ENCODE data around the gene RASSF8. TPM values are rescaled to one million over a fixed set of nuclear protein-coding genes. Genes with fewer than 3 reads are reported as not detected.

Gene RASSF8
- total RNA-seq, 3 donors from 2014 or later, result 42.6 to 52.1 (median 47.5) TPM

DNA sequence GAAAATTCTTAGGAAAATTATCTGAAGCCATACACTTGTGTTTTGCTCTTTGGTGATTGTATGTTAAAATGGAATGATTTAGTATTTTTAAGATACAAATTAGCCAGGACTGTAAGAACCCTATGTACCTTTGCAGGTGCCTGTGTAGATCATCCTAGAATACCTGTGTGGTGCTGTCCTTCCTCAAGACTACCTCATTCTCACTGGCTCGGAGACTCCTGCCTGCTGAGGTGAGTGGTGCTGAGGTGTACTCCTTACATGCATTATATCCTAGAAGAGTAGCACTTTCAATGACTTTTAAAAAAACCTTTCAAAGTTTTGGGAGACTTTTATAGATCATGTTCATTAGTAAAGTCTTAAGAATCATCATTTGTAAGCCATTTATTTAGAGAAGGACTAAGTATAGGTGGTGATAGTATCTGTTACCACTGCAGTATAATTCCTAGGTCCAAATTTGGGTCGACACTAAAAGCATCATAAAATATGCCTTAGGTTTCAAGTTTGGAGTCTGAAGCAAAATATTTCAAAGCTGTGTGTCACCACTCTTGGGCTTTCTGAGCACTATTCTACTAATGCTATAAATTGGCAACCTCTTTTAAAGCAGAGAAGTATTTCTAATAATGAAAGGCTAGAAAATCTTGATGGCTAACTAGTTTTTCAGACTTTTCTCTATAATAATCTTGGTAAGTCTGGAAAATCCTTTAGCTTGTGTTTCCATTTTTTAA lies 36.6 kb downstream of the RASSF8 start:
- no peak overlapping the region for H3K27ac ChIP-seq
- intact Hi-C loops (cut with DNase I; ENCODE audit: low total_unique reads), result loop anchor here (2.0 kb wide), 1 partner anchor 28 kb away; no protein-coding TSS in a partner anchor

DNA sequence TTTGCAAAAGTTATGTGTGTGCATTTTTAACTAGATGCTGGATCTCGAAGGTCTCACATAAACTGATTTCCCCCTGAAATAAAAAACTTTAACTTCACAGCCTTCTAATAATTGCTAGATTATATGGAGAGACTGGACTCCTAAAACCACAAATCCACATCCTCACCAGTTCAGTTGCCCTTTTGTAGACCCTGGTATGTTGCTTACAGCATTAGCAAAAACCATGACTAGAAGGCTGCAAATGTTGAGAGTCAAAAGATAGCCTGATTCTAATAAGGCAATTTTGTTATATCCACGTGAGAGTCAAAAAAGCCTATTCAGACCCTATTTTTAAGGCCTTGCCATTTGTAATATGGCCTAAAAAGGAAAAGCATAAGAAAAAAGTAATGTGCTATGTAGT lies 37.4 kb downstream of the RASSF8 start:
- TF ChIP-seq POLR2AphosphoS5 (IDR thresholded peaks at IDR 0.05) (no peak), POLR2A (IDR thresholded peaks at IDR 0.05) (no peak)
- TF ChIP-seq, protein P1, sequence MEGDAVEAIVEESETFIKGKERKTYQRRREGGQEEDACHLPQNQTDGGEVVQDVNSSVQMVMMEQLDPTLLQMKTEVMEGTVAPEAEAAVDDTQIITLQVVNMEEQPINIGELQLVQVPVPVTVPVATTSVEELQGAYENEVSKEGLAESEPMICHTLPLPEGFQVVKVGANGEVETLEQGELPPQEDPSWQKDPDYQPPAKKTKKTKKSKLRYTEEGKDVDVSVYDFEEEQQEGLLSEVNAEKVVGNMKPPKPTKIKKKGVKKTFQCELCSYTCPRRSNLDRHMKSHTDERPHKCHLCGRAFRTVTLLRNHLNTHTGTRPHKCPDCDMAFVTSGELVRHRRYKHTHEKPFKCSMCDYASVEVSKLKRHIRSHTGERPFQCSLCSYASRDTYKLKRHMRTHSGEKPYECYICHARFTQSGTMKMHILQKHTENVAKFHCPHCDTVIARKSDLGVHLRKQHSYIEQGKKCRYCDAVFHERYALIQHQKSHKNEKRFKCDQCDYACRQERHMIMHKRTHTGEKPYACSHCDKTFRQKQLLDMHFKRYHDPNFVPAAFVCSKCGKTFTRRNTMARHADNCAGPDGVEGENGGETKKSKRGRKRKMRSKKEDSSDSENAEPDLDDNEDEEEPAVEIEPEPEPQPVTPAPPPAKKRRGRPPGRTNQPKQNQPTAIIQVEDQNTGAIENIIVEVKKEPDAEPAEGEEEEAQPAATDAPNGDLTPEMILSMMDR (IDR thresholded peaks at IDR 0.05), result no peak
- Histone ChIP-seq H3K4me1 (no peaks in the 10 kb centered on the region), H3K36me3 (no peaks in the 10 kb centered on the region), H3K9me3 (no peaks in the 10 kb centered on the region), H3K4me3 (no peak overlapping the region), H3K27me3 (no peaks in the 10 kb centered on the region), H3K27ac (no peak overlapping the region)
- intact Hi-C loops (cut with DNase I; ENCODE audit: low total_unique reads), result loop anchor here (2.0 kb wide), 1 partner anchor 27 kb away; no protein-coding TSS in a partner anchor
- DNase-seq (ENCODE audit: low spot score in 2 of 2), result no peak

More for the DNA sequence above, 36.6 kb downstream of the RASSF8 start:
- DNase-seq (ENCODE audit: low spot score in 2 of 2), result no peak
- TF ChIP-seq POLR2AphosphoS5 (IDR thresholded peaks at IDR 0.05) (no peak), POLR2A (IDR thresholded peaks at IDR 0.05) (no peak)
- TF ChIP-seq, protein P1 (IDR thresholded peaks at IDR 0.05), result no peak
- H3K4me1 ChIP-seq, result no peaks in the 10 kb centered on the region
- H3K36me3 ChIP-seq, result no peaks in the 10 kb centered on the region
- no peaks in the 10 kb centered on the region for H3K27me3 ChIP-seq
- H3K4me3 ChIP-seq, result no peak overlapping the region
- H3K9me3 ChIP-seq, result no peaks in the 10 kb centered on the region

DNA sequence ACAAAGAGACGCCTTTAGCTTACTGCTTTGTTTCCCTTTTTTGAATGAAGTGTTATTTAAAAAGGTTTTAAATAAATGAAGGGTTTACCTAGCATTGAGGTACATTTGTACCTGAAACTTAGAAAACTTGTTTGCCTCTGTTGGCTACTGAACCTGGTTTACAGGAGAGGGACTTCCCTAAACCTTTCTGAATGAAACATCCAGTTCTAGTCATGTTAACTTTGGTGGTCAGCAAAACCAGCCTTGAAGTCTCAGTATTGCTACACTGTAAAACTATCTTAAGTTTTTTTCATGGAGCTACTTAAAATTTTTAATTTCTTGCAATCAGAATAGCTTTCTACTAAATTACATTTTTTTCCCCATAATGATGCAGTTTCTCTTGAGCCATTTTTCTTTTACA lies 38.2 kb downstream of the RASSF8 start:
- Histone ChIP-seq H3K9me3 (no peaks in the 10 kb centered on the region), H3K27ac (no peak overlapping the region), H3K4me3 (no peak overlapping the region), H3K4me1 (no peaks in the 10 kb centered on the region), H3K36me3 (no peaks in the 10 kb centered on the region), H3K27me3 (no peaks in the 10 kb centered on the region)
- TF ChIP-seq POLR2A (IDR thresholded peaks at IDR 0.05), result no peak
- TF ChIP-seq POLR2AphosphoS5 (IDR thresholded peaks at IDR 0.05), result no peak
- TF ChIP-seq, protein P1 (IDR thresholded peaks at IDR 0.05), result no peak
- no peak for DNase-seq (ENCODE audit: low spot score in 2 of 2)
- intact Hi-C loops (cut with DNase I; ENCODE audit: low total_unique reads), result no loop called here

DNA sequence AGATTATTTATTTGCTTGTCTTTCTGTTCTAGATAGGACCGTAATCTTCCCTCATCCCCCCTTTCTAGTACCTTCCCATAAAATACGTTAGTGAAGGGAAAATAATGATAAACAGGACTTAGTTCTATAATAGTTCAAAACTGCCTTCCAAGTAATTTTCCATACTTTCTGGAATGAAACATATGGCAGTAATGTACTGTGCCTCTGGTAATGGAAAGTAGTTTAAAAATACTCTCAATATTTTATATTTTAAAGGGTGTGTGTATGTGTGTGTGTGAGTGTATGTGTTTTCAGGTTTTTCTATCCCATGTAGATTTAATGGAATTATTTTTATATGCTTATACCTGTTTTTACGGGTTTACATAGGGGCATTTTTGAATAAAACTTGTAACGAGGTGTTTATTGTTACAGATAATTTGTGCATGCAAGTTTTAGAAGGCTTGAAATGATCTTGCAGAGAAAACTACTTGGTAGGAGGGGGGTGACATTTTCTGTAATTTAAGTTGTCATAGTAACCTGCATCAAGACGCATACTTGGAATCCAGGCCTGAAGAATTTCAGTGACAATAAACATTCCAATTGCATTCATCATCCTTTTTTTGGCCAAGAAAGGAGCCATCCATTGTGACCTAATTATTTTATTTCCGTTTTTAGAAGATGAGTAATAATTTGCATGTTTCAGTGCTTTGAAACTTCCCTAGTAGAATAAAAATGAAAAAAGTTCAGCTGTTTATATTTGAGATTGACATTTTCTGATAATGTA lies 38.9 kb downstream of the RASSF8 start:
- intact Hi-C loops (cut with DNase I; ENCODE audit: low total_unique reads), result no loop called here
- H3K4me3 ChIP-seq, result no peak overlapping the region
- H3K27me3 ChIP-seq, result no peaks in the 10 kb centered on the region
- H3K36me3 ChIP-seq, result no peaks in the 10 kb centered on the region
- no peak for DNase-seq (ENCODE audit: low spot score in 2 of 2)
- H3K27ac ChIP-seq, result no peak overlapping the region
- H3K4me1 ChIP-seq, result no peaks in the 10 kb centered on the region
- H3K9me3 ChIP-seq, result peaks cover 0 to 1% of the 10 kb centered on the region in 2 donors
- TF ChIP-seq POLR2AphosphoS5 (IDR thresholded peaks at IDR 0.05) (no peak), POLR2A (IDR thresholded peaks at IDR 0.05) (no peak)
- TF ChIP-seq, protein P1 (IDR thresholded peaks at IDR 0.05), result no peak

DNA sequence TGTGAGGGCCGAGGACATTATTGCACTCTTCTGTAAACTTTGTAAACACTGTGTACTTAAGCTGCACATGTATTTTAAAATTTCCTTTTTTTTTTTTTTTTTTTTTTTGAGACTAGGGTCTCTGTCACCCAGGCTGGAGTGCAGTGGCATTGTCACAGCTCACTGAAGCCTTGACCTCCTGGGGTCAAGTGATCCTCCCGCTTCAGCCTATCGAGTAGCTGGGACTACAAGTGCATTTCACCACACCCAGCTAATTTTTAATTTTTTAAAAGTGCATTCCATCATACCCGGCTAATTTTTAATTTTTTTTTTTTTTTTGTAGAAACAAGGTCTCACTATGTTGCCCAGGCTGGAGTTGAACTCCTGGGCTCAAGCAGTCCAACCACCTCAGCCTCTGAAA lies 42.4 kb downstream of the RASSF8 start:
- DNase-seq (ENCODE audit: low spot score in 2 of 2), result no peak
- no peaks in the 10 kb centered on the region for H3K4me1 ChIP-seq

More for the DNA sequence above, 42.4 kb downstream of the RASSF8 start:
- TF ChIP-seq, protein P1 (IDR thresholded peaks at IDR 0.05), result no peak
- TF ChIP-seq POLR2A (IDR thresholded peaks at IDR 0.05), result no peak
- Histone ChIP-seq H3K27me3 (no peaks in the 10 kb centered on the region), H3K4me3 (no peak overlapping the region), H3K9me3 (peaks cover 0 to 10% of the 10 kb centered on the region in 2 donors), H3K36me3 (no peaks in the 10 kb centered on the region), H3K27ac (no peak overlapping the region)
- intact Hi-C loops (cut with DNase I; ENCODE audit: low total_unique reads), result no loop called here
